ENCODE measurements around the gene PRR19. TPM values are rescaled to one million over a fixed set of nuclear protein-coding genes. Genes with fewer than 3 reads are reported as not detected.

The PRR19 gene
- total RNA-seq, 1 experiment from 2014 or later, result not detected

DNA sequence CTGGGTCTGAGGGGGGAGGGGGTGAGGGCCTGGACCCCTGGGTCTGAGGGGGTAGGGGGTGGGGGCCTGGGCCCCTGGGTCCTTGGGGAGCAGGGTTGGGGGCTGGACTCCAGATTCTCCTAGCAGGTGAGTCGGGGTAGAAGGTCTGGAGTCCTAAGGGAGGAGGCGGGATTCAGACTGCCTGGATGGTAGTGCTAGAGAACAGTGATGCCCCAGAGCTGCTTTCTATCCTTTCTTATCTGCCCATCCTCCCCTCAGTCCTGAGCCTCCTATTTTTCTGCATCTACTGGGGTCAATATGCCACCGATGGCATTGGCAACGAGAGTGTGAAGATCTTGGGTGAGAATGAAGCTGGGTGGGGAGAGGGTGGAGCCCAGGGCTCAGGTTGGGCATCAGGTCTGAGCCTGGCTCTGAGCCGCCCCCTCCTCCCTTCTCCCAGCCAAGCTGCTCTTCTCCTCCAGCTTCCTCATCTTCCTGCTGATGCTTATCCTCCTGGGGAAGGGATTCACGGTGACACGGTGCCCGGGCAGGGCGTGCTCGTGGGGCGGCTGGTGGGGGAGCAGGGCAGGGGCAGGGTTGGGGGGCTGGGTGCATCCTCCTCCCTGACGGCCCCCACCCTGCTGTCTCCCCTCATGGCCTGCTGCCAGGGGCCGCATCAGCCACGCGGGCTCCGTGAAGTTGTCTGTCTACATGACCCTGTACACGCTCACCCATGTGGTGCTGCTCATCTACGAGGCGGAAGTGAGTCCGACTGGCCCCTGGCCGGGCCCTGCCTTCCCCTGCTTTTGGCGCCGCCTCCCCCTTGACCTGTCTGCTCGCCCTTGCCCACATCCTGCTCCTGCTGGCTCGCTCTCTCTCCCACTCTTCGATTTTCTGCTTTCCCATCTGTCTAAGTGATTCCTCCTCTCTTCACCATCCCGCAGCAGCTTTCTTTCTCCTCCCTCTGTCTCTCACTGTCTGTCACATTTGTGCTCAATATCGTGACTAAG, 14.6 kb downstream of the PRR19 start:
- H3K4me2 ChIP-seq (ENCODE audit: low read length), result no peak overlapping the region
- no peaks in the 10 kb centered on the region for H4K20me1 ChIP-seq (ENCODE audit: low read length)
- no peak overlapping the region for H2AFZ ChIP-seq (ENCODE audit: low read length)
- H3K9me3 ChIP-seq (ENCODE audit: low read length), result no peaks in the 10 kb centered on the region
- H3K27me3 ChIP-seq (ENCODE audit: low read length), result no peaks in the 10 kb centered on the region
- no peak for ATAC-seq
- intact Hi-C loops (cut with micrococcal nuclease), result no loop called here
- TF ChIP-seq CTCF (conservative IDR thresholded peaks at IDR 0.05; ENCODE audit: low read depth, low read length), result no peak
- TF ChIP-seq EZH2 (IDR thresholded peaks at IDR 0.05; ENCODE audit: low read length, unreplicated experiment), result no peak
- TF ChIP-seq EZH2phosphoT487 (IDR thresholded peaks at IDR 0.05; ENCODE audit: borderline replicate concordance, low read length), result no peak
- H3K79me2 ChIP-seq (ENCODE audit: low read length), result no peaks in the 10 kb centered on the region
- no peak overlapping the region for H3K27ac ChIP-seq (ENCODE audit: low read length)
- POLR2A ChIA-PET (ENCODE audit: unreplicated experiment), result no interaction called here
- no peak overlapping the region for H3K9ac ChIP-seq (ENCODE audit: low read length)
- H3K4me1 ChIP-seq (ENCODE audit: insufficient read depth, low read length), result no peaks in the 10 kb centered on the region
- H3F3A ChIP-seq (ENCODE audit: low read length, unreplicated experiment), result no peaks in the 10 kb centered on the region
- DNase-seq, result no peak
- no peaks in the 10 kb centered on the region for H3K36me3 ChIP-seq (ENCODE audit: low read depth, low read length)
- CTCF ChIA-PET, result no interaction called here
- H3K9me2 ChIP-seq (replicated peaks; ENCODE audit: low read length), result no peaks in the 10 kb centered on the region
- no peak overlapping the region for H3K4me3 ChIP-seq (ENCODE audit: low read length)
- no TSS peak for BruUV-seq (replicated peaks)

DNA sequence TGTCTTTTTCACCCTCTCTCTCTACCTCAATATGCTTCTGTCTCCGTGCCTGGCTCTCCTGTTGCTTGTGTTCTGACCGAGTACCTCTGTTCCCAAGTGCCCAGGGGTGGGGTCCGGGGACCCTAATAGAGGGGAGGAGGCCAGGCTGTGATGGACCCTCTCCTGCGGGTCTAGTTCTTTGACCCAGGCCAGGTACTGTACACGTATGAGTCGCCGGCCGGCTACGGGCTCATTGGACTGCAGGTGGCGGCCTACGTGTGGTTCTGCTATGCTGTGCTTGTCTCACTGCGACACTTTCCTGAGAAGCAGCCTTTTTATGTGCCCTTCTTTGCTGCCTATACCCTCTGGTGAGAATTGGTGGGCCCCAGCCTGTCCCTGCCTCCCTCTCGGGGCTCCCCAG, 15.6 kb downstream of the PRR19 start:
- H3K27ac ChIP-seq (ENCODE audit: low read length), result no peak overlapping the region
- no peak overlapping the region for H3K4me2 ChIP-seq (ENCODE audit: low read length)
- BruUV-seq (replicated peaks), result no TSS peak
- H3K9me3 ChIP-seq (ENCODE audit: low read length), result no peaks in the 10 kb centered on the region
- intact Hi-C loops (cut with micrococcal nuclease), result no loop called here
- H3F3A ChIP-seq (ENCODE audit: low read length, unreplicated experiment), result no peaks in the 10 kb centered on the region
- no peaks in the 10 kb centered on the region for H3K79me2 ChIP-seq (ENCODE audit: low read length)
- no peaks in the 10 kb centered on the region for H3K4me1 ChIP-seq (ENCODE audit: insufficient read depth, low read length)
- H3K4me3 ChIP-seq (ENCODE audit: low read length), result no peak overlapping the region
- H3K27me3 ChIP-seq (ENCODE audit: low read length), result no peaks in the 10 kb centered on the region
- no peaks in the 10 kb centered on the region for H3K36me3 ChIP-seq (ENCODE audit: low read depth, low read length)
- H2AFZ ChIP-seq (ENCODE audit: low read length), result no peak overlapping the region
- POLR2A ChIA-PET (ENCODE audit: unreplicated experiment), result no interaction called here
- no peaks in the 10 kb centered on the region for H3K9me2 ChIP-seq (replicated peaks; ENCODE audit: low read length)
- DNase-seq, result no peak
- no peak for TF ChIP-seq EZH2 (IDR thresholded peaks at IDR 0.05; ENCODE audit: low read length, unreplicated experiment)
- TF ChIP-seq CTCF (conservative IDR thresholded peaks at IDR 0.05; ENCODE audit: low read depth, low read length), result no peak
- no peak for TF ChIP-seq EZH2phosphoT487 (IDR thresholded peaks at IDR 0.05; ENCODE audit: borderline replicate concordance, low read length)
- no peaks in the 10 kb centered on the region for H4K20me1 ChIP-seq (ENCODE audit: low read length)
- no peak overlapping the region for H3K9ac ChIP-seq (ENCODE audit: low read length)
- no peak for ATAC-seq
- CTCF ChIA-PET, result no interaction called here

DNA sequence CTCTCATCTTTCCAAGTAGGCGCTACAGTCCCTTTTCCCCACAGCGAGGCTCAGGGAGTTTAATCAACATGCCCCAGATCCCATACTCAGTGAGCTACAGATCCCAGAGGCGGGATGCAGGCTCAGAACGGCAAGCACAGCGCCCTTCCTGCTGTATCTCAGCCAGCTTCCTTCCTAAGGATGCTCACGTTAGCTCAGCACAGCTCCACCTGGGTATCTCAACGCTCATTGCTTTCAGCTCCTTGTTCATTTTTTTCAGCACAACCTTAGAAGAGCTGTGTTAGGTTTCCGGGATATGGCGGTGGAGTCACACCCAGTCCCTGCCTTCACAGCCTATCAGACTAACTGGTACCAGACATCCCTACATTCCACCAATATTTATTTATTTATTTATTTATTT, 20.4 kb downstream of the PRR19 start:
- ChIA-PET CTCF (no interaction called here), POLR2A (ENCODE audit: unreplicated experiment) (no interaction called here)
- H3K79me2 ChIP-seq (ENCODE audit: low read length), result peaks cover 17% of the 10 kb centered on the region
- no peak overlapping the region for H3K27ac ChIP-seq (ENCODE audit: low read length)
- H3K4me2 ChIP-seq (ENCODE audit: low read length), result no peak overlapping the region
- no peaks in the 10 kb centered on the region for H3K27me3 ChIP-seq (ENCODE audit: low read length)
- TF ChIP-seq EZH2phosphoT487 (IDR thresholded peaks at IDR 0.05; ENCODE audit: borderline replicate concordance, low read length) (no peak), EZH2 (IDR thresholded peaks at IDR 0.05; ENCODE audit: low read length, unreplicated experiment) (no peak), CTCF (conservative IDR thresholded peaks at IDR 0.05; ENCODE audit: low read depth, low read length) (no peak)
- no peak for ATAC-seq
- no peaks in the 10 kb centered on the region for H3F3A ChIP-seq (ENCODE audit: low read length, unreplicated experiment)
- H3K36me3 ChIP-seq (ENCODE audit: low read depth, low read length), result no peaks in the 10 kb centered on the region
- intact Hi-C loops (cut with micrococcal nuclease), result no loop called here
- no peak overlapping the region for H3K4me3 ChIP-seq (ENCODE audit: low read length)
- H2AFZ ChIP-seq (ENCODE audit: low read length), result no peak overlapping the region
- no peaks in the 10 kb centered on the region for H4K20me1 ChIP-seq (ENCODE audit: low read length)
- no peak overlapping the region for H3K9ac ChIP-seq (ENCODE audit: low read length)
- no peaks in the 10 kb centered on the region for H3K9me3 ChIP-seq (ENCODE audit: low read length)
- peaks cover 8% of the 10 kb centered on the region for H3K4me1 ChIP-seq (ENCODE audit: insufficient read depth, low read length)
- no peaks in the 10 kb centered on the region for H3K9me2 ChIP-seq (replicated peaks; ENCODE audit: low read length)
- BruUV-seq (replicated peaks), result no TSS peak
- no peak for DNase-seq

Measured in PC-3 (cell line).